Activated naive CD8-positive, alpha-beta T cell treated with anti-CD3 and anti-CD28 coated beads, Interleukin-2, amount 50 U/mL, for 24 hours (primary cell): ENCODE results near the gene RTCA.
A peak's percentile ranks its signal among the peaks of the same experiment; 100 is the strongest.
"Not testable (repeated sequence)": the region's sequence is repeated elsewhere in the genome, so short reads cannot be mapped to it uniquely, and the experiment has no call there.

Experiments
- ATAC-seq: fragments of 150-1000 bp; cut with Tn5 transposase; one replicate; pipeline ENCODE4 v1.10.0; 2021
- DNase-seq: peaks from one replicate; pipeline ENCODE4 v3.0.0; 2021
- H3K27ac Mint-ChIP-seq: one replicate; pipeline ENCODE4 v1.8.0; 2021; ENCODE audit warnings: mild to moderate bottlenecking, mixed read lengths
- H3K27me3 Mint-ChIP-seq: one replicate; pipeline ENCODE4 v1.8.0; 2021; ENCODE audit warnings: mixed read lengths
- H3K36me3 Mint-ChIP-seq: one replicate; pipeline ENCODE4 v1.8.0; 2021; ENCODE audit warnings: low read depth, mixed read lengths
- H3K4me1 Mint-ChIP-seq: one replicate; pipeline ENCODE4 v1.8.0; 2021; ENCODE audit warnings: mixed read lengths
- H3K4me3 Mint-ChIP-seq: one replicate; pipeline ENCODE4 v1.8.0; 2021; ENCODE audit warnings: mild to moderate bottlenecking, moderate library complexity, mixed read lengths
- H3K9me3 Mint-ChIP-seq: one replicate; pipeline ENCODE4 v1.8.0; 2021; ENCODE audit warnings: mixed read lengths

RTCA gene

DNA sequence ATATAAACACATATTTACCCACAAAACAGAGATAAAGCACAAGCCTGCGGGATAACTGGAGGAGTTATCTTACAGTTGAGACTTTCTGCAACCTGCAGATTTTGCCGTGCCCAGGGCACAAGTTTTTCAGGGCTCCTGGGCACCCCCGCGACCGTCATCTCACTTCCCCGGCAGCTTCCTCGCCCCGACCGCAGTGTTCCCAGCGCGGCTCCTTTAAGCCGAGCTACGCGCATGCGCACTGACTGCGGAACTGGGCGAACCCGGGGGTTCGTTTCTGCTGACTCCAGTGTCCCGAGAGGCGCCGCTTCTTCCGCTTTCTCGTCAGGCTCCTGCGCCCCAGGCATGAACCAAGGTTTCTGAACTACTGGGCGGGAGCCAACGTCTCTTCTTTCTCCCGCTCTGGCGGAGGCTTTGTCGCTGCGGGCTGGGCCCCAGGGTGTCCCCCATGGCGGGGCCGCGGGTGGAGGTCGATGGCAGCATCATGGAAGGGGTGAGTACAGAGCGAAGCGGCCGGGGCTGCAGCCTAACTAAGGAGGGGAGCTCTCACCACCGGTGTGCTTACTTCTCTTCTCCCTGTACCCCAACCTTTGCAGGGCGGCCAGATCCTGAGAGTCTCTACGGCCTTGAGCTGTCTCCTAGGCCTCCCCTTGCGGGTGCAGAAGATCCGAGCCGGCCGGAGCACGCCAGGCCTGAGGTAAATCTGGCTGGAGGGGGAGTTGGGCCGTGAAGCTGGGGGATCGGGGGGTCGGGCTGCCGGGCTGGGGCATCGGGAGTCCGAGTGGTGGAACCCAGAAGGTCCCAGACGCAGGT is at the start of gene RTCA:
Gene RTCA, plus strand, starts transcription at position 286 of the 810 bp plus-strand sequence. Its CDS starts 160 bp downstream, at position 446.
- Mint-ChIP-seq H3K36me3 (peaks cover 37% of the 10 kb centered on the region), H3K9me3 (no peaks in the 10 kb centered on the region), H3K4me1 (peaks cover 46% of the 10 kb centered on the region), H3K27me3 (peaks cover 2% of the 10 kb centered on the region), H3K4me3 (peak within 1 kb of the TSS; percentile 99), H3K27ac (peak within 1 kb of the TSS; percentile 98)
- DNase-seq (peak; percentile 96), ATAC-seq (peak; percentile 97)

DNA sequence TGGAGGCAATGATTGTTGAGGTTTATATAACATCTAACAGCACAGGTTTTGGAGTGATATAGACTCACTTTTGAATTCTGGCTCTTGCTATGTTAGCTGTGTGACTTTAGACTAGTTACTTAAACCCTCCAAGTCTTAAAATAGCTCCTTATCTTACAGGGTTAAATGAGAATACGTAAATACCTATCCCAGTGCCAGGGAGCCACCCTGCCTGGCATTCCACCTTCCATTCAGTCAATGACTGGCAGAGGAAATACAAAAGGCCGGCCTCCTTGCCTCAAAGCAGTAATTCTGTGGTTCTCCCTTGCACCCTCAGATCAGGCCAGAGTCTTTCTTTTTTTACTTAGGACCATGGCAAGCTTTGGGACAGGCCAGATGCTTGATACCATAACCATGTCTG is 48.2 kb upstream of the RTCA start:
- no peaks in the 10 kb centered on the region for H3K27me3 Mint-ChIP-seq
- H3K36me3 Mint-ChIP-seq, result peaks cover 15% of the 10 kb centered on the region
- H3K4me1 Mint-ChIP-seq, result peaks cover 10% of the 10 kb centered on the region
- H3K4me3 Mint-ChIP-seq, result no peak overlapping the region
- ATAC-seq (no peak), DNase-seq (no peak)
- H3K9me3 Mint-ChIP-seq, result no peaks in the 10 kb centered on the region
- no peak overlapping the region for H3K27ac Mint-ChIP-seq

DNA sequence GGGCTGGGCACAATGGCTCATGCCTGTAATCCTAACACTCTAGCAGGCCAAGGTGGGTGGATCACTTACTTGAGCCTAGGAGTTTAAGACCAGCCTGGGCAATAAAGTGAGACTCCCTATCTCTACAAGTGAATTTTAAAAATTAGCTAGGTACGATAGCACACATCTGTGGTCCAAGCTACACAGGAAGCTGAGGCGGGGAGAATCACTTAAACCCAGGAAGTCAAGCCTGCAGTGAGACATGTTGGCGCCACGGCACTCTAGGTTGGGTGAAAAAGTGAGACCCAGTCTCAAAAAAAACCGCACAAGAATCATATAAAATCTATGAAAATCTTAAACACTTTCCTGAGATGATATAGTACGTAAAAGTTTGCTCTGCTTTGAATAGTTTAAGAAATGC is 46.6 kb upstream of the RTCA start:
- ATAC-seq (no peak), DNase-seq (no peak)
- no peak overlapping the region for H3K27ac Mint-ChIP-seq
- H3K9me3 Mint-ChIP-seq, result no peaks in the 10 kb centered on the region
- H3K4me1 Mint-ChIP-seq, result peaks cover 10% of the 10 kb centered on the region
- no peaks in the 10 kb centered on the region for H3K27me3 Mint-ChIP-seq
- peaks cover 11% of the 10 kb centered on the region for H3K36me3 Mint-ChIP-seq
- H3K4me3 Mint-ChIP-seq, result no peak overlapping the region

DNA sequence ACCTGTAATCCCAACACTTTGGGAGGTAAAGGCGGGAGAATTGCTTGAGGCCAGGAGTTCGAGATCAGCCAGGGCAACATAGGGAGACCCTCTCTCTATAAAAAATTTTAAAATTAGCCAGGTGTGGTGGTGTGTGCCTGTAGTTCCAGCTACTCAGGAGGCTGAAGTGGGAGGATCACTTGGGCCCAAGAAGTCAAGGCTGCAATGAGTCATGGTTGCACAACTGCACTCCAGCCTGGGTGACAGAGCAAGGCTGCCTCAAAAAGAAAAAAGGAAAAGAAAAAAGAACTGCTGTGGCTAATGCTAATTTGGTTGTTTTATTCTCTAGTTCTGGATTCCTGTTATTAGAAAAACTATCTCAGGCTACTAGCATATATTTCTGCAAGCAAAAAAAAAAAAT is 46.1 kb upstream of the RTCA start:
- Mint-ChIP-seq H3K36me3 (peaks cover 9% of the 10 kb centered on the region), H3K4me3 (no peak overlapping the region), H3K9me3 (no peaks in the 10 kb centered on the region), H3K27me3 (no peaks in the 10 kb centered on the region), H3K27ac (no peak overlapping the region), H3K4me1 (peaks cover 10% of the 10 kb centered on the region)
- ATAC-seq (no peak), DNase-seq (no peak)

DNA sequence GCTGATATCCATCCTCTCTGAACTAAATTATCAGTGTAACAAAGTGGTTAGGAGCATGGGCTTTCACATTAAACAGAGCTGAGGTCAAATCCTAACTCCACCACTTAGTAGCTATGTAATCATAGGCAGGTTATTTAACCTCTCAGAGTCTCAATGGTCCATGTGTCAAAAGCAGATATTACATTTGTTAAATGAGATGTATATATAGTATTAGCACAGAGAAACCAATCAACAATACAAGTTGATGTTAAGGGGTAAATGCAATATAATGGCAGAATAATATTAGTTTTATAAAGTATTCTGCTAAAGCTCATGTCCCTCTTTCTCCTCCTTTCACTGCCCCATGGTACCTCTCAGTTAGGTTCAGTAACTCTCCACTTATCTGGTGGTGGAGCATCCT is 43.6 kb upstream of the RTCA start:
- no peaks in the 10 kb centered on the region for H3K27me3 Mint-ChIP-seq
- no peak overlapping the region for H3K4me3 Mint-ChIP-seq
- no peak overlapping the region for H3K27ac Mint-ChIP-seq
- DNase-seq, result no peak
- no peak for ATAC-seq
- H3K9me3 Mint-ChIP-seq, result no peaks in the 10 kb centered on the region
- H3K4me1 Mint-ChIP-seq, result peaks cover 10% of the 10 kb centered on the region
- peaks cover 9% of the 10 kb centered on the region for H3K36me3 Mint-ChIP-seq

DNA sequence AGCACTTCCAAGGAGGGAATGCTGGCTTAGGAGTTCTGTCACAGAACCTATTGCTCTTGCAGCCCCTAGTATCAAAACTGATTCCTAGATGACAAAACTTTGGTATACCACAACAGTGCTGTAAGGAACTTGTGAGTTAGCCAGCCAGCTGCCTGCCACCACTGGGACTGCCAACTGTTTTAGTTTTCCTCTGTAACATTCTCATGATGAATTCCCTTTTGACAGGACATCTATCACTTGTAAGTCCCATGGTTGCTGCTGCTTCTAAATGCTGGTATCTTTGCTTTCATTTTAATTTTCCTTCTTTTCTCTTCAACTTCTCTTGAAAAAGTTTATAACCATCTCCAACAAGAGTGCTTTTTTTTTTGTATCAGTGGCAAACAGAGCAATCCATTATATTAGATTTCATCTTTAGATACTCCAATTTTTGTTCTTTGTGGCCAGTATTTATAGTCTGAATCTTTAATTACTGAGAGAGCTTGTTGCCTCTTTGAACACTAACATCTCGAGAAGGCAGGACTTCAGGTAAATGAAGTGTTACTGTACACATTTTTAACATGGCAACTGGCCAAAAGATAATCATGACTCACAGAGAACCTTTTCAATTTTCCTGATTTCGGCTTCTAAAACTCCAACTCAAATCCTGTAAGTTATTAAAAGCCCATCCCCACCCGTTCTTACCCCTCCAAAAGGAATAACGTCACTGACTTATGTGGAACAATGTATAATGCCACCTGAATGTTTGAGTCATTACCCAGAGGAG is 36.2 kb upstream of the RTCA start:
- H3K4me1 Mint-ChIP-seq, result peaks cover 11% of the 10 kb centered on the region
- peaks cover 35% of the 10 kb centered on the region for H3K36me3 Mint-ChIP-seq
- no peak overlapping the region for H3K4me3 Mint-ChIP-seq
- H3K27me3 Mint-ChIP-seq, result no peaks in the 10 kb centered on the region
- no peaks in the 10 kb centered on the region for H3K9me3 Mint-ChIP-seq
- DNase-seq, result no peak
- no peak for ATAC-seq
- H3K27ac Mint-ChIP-seq, result no peak overlapping the region

DNA sequence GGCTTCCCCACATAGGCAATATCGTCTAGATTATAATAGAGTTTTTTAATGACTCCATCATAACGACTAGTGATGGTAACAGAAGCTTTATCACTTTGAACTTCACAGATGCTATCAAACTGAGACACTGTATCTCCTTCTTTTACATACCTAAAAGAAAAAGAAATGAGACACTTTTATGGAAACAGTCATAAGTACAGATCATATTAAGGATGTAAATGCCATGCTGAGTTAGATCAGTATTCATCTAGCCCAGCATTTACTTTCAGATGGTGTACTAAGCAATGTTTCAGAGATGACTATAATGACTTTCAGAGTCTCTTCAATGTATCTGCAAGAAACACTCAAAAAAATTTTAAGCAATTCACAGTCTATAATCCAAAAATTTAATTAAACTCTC is 35.3 kb upstream of the RTCA start:
- ATAC-seq (peak; percentile 54), DNase-seq (no peak)
- peaks cover 35% of the 10 kb centered on the region for H3K36me3 Mint-ChIP-seq
- H3K27ac Mint-ChIP-seq, result no peak overlapping the region
- peaks cover 11% of the 10 kb centered on the region for H3K4me1 Mint-ChIP-seq
- no peaks in the 10 kb centered on the region for H3K9me3 Mint-ChIP-seq
- H3K27me3 Mint-ChIP-seq, result no peaks in the 10 kb centered on the region
- no peak overlapping the region for H3K4me3 Mint-ChIP-seq

DNA sequence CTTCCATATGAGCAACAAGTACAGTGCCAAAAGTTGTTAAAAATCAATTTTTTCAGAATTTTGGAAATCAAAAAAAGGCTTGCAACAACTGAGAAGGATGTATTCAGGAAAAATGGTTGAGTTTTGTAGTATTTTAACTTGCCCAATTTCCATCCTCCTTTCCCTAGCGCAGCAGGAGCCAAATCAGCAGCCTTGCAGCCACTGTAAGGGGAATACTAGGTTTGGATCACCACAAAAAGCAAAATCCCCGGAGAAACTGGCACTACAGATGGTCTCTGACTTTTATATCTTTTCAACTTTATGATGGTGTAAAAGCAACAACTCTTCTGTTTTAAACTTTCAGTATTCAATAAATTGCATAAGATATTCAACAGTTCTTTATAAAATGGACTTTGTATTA is 34.3 kb upstream of the RTCA start:
- Mint-ChIP-seq H3K4me3 (no peak overlapping the region), H3K36me3 (peaks cover 35% of the 10 kb centered on the region), H3K4me1 (peaks cover 11% of the 10 kb centered on the region), H3K9me3 (no peaks in the 10 kb centered on the region), H3K27me3 (no peaks in the 10 kb centered on the region), H3K27ac (no peak overlapping the region)
- DNase-seq (no peak), ATAC-seq (no peak)

DNA sequence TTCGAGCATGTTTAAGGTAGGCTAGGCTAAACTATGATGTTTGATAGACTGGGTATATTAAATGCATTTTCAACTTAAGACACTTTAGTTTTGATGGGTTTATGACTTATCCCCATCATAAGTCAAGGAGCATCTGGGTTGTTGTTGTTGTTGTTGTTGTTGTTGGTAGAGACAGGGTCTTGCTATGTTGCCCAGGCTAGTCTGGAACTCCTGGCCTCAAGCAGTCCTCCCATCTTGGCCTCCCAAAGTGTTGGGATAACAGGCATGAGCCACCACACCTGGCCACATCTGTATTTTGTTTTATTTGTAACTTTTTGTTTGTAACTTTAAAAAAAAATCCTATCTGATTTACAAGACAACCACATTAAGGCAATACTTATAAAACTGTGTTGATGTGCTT is 33.9 kb upstream of the RTCA start:
- Mint-ChIP-seq H3K36me3 (peaks cover 35% of the 10 kb centered on the region), H3K9me3 (no peaks in the 10 kb centered on the region), H3K27me3 (no peaks in the 10 kb centered on the region), H3K4me1 (peaks cover 11% of the 10 kb centered on the region), H3K4me3 (no peak overlapping the region), H3K27ac (no peak overlapping the region)
- DNase-seq (no peak), ATAC-seq (no peak)

DNA sequence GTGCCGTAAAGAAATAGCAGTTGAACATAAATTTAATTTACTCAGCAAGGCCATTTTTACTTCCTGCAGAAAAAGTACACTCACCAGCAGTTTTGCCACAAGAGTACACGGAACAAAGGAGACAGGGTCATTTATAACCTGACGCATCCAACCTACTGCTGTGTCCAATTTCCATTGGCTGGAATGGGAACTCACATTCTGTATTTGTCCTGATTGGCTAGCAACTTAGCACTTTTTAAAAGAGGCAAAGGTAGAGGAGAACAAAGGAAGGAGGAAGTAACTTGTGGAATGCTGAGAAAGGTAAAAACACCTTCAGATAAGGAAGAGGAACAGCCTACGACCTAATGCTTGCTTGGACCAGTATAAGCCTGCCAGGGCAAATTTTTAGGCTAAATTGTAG is 32.5 kb upstream of the RTCA start:
- H3K4me3 Mint-ChIP-seq, H3K27me3 Mint-ChIP-seq, DNase-seq, H3K9me3 Mint-ChIP-seq, ATAC-seq, H3K27ac Mint-ChIP-seq: not testable (repeated sequence)
- Mint-ChIP-seq H3K4me1 (peaks cover 11% of the 10 kb centered on the region), H3K36me3 (peaks cover 29% of the 10 kb centered on the region)

DNA sequence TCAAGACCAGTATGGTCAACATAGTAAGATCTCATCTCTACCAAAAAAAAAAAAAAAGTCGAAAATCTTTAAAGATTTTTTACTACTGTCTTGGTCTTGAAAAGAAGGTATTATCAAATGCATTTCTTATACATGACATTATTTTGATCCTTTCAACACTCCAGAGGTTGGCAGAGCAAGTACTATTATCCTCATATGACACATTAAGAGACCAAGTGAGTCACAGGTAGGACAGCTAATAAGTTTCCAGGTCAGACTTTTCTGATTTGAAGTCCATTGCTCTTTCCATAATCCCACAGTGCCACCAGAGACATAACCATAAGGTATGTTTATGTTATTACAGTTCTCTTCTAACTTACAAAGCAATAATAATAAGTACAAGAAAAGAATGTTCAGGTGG is 31.6 kb upstream of the RTCA start:
- Mint-ChIP-seq H3K4me1 (peaks cover 11% of the 10 kb centered on the region), H3K27me3 (no peaks in the 10 kb centered on the region), H3K27ac (no peak overlapping the region), H3K36me3 (peaks cover 34% of the 10 kb centered on the region), H3K4me3 (no peak overlapping the region), H3K9me3 (no peaks in the 10 kb centered on the region)
- no peak for ATAC-seq
- DNase-seq, result no peak

DNA sequence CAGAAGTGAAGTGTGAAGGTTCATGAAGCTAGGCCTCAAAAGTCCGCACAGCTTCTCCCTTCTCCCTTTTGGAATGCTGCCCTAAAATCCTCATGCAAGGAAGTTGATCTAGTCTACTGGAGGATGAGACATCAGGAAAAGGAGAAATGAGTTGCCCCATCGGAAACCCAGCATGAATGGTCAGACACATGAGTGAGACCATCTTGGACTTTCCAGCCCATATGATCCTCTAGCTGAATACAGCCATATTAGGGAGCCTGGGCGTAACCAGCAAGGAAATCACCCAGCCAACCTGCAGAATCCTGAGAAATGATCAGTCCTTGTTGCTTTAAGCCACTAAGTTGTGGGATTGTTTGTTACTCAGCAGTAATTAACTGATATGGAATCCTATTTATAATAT is 28.9 kb upstream of the RTCA start:
- Mint-ChIP-seq H3K27me3 (no peaks in the 10 kb centered on the region), H3K9me3 (no peaks in the 10 kb centered on the region), H3K4me3 (no peak overlapping the region), H3K36me3 (peaks cover 21% of the 10 kb centered on the region), H3K4me1 (peaks cover 3% of the 10 kb centered on the region), H3K27ac (no peak overlapping the region)
- DNase-seq, result no peak
- no peak for ATAC-seq

DNA sequence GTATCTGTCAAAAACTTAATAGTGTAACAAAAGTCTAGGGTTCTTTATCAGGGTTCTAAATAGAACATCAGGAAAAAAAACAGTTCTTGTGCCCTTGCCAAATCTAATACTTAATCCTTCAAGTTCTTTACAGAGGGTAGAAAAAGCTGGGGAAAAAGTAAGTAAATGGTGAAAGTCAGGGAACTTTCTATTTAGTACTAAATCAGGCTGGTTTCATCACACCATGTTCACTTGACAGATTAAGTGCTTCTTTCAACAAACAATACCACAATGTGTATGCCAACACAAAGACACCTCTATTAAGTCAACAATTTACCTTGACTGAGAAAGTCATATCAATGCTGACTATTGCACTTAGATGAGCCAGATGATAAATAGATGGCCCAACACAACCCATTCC is 26.1 kb upstream of the RTCA start:
- ATAC-seq (no peak), DNase-seq (no peak)
- H3K9me3 Mint-ChIP-seq, result no peaks in the 10 kb centered on the region
- no peaks in the 10 kb centered on the region for H3K27me3 Mint-ChIP-seq
- peaks cover 16% of the 10 kb centered on the region for H3K36me3 Mint-ChIP-seq
- H3K4me3 Mint-ChIP-seq, result no peak overlapping the region
- peaks cover 3% of the 10 kb centered on the region for H3K4me1 Mint-ChIP-seq
- H3K27ac Mint-ChIP-seq, result no peak overlapping the region

DNA sequence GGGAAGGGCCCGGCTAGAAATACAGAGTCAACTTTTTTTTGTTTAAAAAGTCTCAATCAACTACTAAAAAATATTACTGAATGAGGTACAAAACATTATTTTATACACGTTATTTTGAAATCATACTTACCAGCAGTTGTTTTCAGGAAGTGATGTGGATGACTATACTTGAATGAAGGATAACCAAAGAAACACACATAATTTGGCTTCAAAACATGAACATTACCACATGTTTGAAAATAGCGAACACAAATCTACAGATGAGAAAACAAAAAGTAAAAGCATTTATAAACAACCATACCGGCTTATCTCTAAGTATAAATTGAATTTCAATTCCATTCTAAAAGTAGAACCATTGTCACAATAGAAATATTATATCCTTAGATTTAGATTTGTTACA is 25.4 kb upstream of the RTCA start:
- Mint-ChIP-seq H3K4me1 (peaks cover 7% of the 10 kb centered on the region), H3K9me3 (no peaks in the 10 kb centered on the region), H3K27me3 (no peaks in the 10 kb centered on the region), H3K27ac (no peak overlapping the region), H3K4me3 (no peak overlapping the region), H3K36me3 (peaks cover 16% of the 10 kb centered on the region)
- DNase-seq (no peak), ATAC-seq (no peak)

DNA sequence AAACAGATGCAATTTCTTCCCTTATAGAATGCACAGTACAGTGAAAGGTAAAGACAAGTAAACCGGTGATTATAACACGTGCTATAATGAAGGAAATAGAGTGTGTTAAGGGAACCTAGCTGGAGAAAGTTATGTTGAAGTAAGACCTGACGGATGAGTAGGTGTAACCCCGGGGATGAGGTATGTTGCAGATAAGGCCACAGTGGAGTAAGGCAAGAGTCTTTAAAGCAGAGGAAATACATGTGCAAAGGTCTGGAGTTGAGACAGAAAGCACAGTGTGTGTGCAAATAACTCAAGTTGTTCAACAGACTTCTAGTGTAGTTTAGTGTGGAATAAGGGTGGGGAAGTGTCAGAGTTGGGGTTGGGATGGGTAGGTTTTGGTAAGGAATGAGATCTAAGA is 19.3 kb upstream of the RTCA start:
- ATAC-seq, result no peak
- Mint-ChIP-seq H3K27me3 (no peaks in the 10 kb centered on the region), H3K36me3 (peaks cover 10% of the 10 kb centered on the region), H3K4me1 (peaks cover 16% of the 10 kb centered on the region), H3K9me3 (no peaks in the 10 kb centered on the region), H3K27ac (peak overlapping the region; percentile 12), H3K4me3 (no peak overlapping the region)
- DNase-seq, result no peak
